CD4-positive, alpha-beta memory T cell (primary cell): ENCODE measurements around the gene MAP3K9. TPM values are rescaled to one million over a fixed set of nuclear protein-coding genes. Genes with fewer than 3 reads are reported as not detected.

Source experiments
- CTCF ChIA-PET: fragments of 350-600 bp; sonication (Branson Sonifier 250); formaldehyde crosslinking; loops from one replicate; lab custom pipeline; 2021; ENCODE audit warnings: inconsistent platforms; ENCODE audit not compliant: partially characterized antibody; lab: Charles Lee
- POLR2A ChIA-PET: fragments of 350-600 bp; sonication (Branson Sonifier 250); formaldehyde crosslinking; loops from one replicate; lab custom pipeline; 2021; ENCODE audit not compliant: partially characterized antibody; lab: Charles Lee
- DNase-seq, 5 donors: peaks; one replicate each; pipeline versions ENCODE4 v3.0.0 to v3.0.0-alpha.2; 2020 to 2022; ENCODE audit warnings: mixed read lengths in 1 of 5
- H3K27ac ChIP-seq: one replicate; pipeline ENCODE4 v1.7.0; 2013; ENCODE audit warnings: low read depth, low read length
- H3K27me3 ChIP-seq: 2 replicates; pipeline ENCODE4 v1.7.0; 2013; ENCODE audit warnings: mild to moderate bottlenecking, low read length, moderate library complexity; ENCODE audit not compliant: insufficient read depth
- H3K36me3 ChIP-seq: 2 replicates; pipeline ENCODE4 v1.7.0; 2013; ENCODE audit warnings: mild to moderate bottlenecking, low read length, moderate library complexity; ENCODE audit not compliant: insufficient read depth
- H3K4me1 ChIP-seq: 2 replicates; pipeline ENCODE4 v1.7.0; 2013; ENCODE audit warnings: mild to moderate bottlenecking, low read length, moderate library complexity; ENCODE audit not compliant: insufficient read depth
- H3K4me3 ChIP-seq, 2 donors: one replicate each; pipeline ENCODE4 v1.7.0; 2013; ENCODE audit warnings: low read length in 2 of 2, mild to moderate bottlenecking in 1 of 2
- H3K9me3 ChIP-seq, 2 donors: one replicate each; pipeline ENCODE4 v1.7.0; 2013; ENCODE audit warnings: low read length in 2 of 2, control low read depth in 1 of 2; ENCODE audit not compliant: control insufficient read depth in 1 of 2
- H3K27ac Mint-ChIP-seq, 7 donors: one replicate each; pipeline ENCODE4 v1.8.0; 2020 to 2021; ENCODE audit warnings: mixed read lengths in 7 of 7, mild to moderate bottlenecking in 6 of 7, inconsistent platforms in 3 of 7, moderate library complexity in 3 of 7
- H3K27me3 Mint-ChIP-seq, 2 donors: one replicate each; pipeline ENCODE4 v1.8.0; 2020 to 2021; ENCODE audit warnings: mixed read lengths in 2 of 2
- H3K36me3 Mint-ChIP-seq, 2 donors: one replicate each; pipeline ENCODE4 v1.8.0; 2020 to 2021; ENCODE audit warnings: mixed read lengths in 2 of 2, inconsistent platforms in 1 of 2, mild to moderate bottlenecking in 1 of 2
- H3K4me1 Mint-ChIP-seq, 4 donors: one replicate each; pipeline ENCODE4 v1.8.0; 2020 to 2021; ENCODE audit warnings: mixed read lengths in 4 of 4, mild to moderate bottlenecking in 1 of 4
- H3K4me3 Mint-ChIP-seq, 8 donors: one replicate each; pipeline ENCODE4 v1.8.0; 2020 to 2021; ENCODE audit warnings: mixed read lengths in 8 of 8, mild to moderate bottlenecking in 7 of 8, moderate library complexity in 6 of 8, inconsistent platforms in 3 of 8
- H3K9me3 Mint-ChIP-seq, 8 donors: one replicate each; pipeline ENCODE4 v1.8.0; 2020 to 2021; ENCODE audit warnings: mixed read lengths in 8 of 8, mild to moderate bottlenecking in 5 of 8, inconsistent platforms in 3 of 8, moderate library complexity in 1 of 8
- intact Hi-C: fragments of 100-400 bp; cut with micrococcal nuclease; formaldehyde crosslinking; loops from one replicate; pipeline ENCODE4 v1.15.1; 2023
- polyA plus RNA-seq, 2 donors: library from polyadenylated mRNA; unstranded; fragments of 300-500 nt; fragmentation: Illumina TruSeq; gene quantifications; one replicate each; pipeline ENCODE4 v1.2.3, GENCODE V29; 2021
- total RNA-seq, 2 experiments: library from RNA; stranded (reverse); gene quantifications; one replicate each; pipeline ENCODE4 v1.2.3, GENCODE V29; 2021

Gene MAP3K9
- total and polyA plus RNA-seq, 4 experiments from 2014 or later = 0.47 to 6.4 (median 3.5) TPM

DNA sequence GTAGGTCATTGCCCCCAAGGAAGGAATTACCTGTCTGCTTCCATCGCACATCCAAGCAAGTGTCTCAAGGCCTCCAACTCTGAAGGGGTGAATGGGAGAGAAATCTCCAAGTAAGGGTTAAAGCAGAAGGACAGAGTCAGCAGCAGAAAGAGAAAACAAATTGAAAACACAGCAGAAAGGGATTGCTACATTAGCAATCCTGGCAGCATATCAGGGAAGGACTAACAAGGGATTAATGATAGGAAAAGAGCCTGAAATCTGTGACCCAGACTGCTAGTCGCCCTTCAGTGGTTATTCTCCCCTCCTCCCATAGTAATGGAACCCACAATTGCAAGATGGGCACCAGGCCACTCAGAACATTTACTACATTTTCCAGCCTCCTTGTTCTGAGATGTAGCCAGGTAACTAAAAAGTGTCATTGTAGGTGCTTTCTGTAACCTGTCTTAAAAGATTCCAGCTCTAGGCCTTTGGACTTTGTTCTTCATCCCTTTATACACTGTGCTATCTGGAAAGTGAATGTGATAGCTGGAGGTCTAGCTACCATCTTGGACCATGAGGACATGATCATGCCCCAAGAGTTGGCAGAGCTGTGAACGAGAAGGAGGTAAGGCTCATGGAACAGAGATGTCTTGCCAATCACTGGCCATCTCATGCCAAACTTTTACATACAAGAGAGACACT lies 36.0 kb downstream of the MAP3K9 start:
- no peak for DNase-seq
- H3K36me3 ChIP-seq = no peaks in the 10 kb centered on the region
- Mint-ChIP-seq H3K36me3 (peaks cover 0 to 3% of the 10 kb centered on the region in 2 donors), H3K9me3 (no peaks in the 10 kb centered on the region), H3K27ac (no peak overlapping the region), H3K27me3 (no peaks in the 10 kb centered on the region), H3K4me3 (no peak overlapping the region), H3K4me1 (no peaks in the 10 kb centered on the region)
- intact Hi-C loops = no loop called here
- H3K27me3 ChIP-seq = no peaks in the 10 kb centered on the region
- no peak overlapping the region for H3K4me3 ChIP-seq
- ChIA-PET POLR2A (no interaction called here), CTCF (interaction anchor here (1.9 kb wide), 1 partner anchor 11 kb away, joined by 4 read pairs; no protein-coding TSS in a partner anchor)
- no peaks in the 10 kb centered on the region for H3K4me1 ChIP-seq
- H3K27ac ChIP-seq = no peak overlapping the region
- H3K9me3 ChIP-seq = no peaks in the 10 kb centered on the region

DNA sequence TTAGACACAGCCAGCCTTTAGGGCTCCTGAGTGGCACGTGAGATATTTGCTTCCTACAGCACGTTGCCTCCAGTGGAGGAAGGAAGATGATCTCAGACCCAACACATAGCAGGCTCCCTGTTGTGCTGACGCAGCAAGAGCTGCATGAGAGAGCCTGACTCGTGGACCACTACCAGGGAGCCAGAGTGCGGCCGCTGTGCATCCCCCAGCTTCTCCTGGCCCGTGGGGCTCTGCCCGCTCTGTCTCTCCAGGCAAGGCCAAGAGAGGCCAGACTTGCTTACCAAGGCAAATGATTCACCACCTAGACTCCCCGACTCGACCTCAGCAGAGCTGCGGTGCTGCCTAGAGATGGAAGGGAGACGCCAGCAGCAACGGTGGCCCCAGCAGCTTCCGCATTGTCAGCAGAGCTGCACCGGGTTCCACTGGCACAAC lies 37.5 kb downstream of the MAP3K9 start:
- CTCF ChIA-PET = interaction anchor here (1.9 kb wide), 1 partner anchor 9 kb away, joined by 4 read pairs; no protein-coding TSS in a partner anchor
- peaks cover 0 to 3% of the 10 kb centered on the region in 2 donors for H3K36me3 Mint-ChIP-seq
- intact Hi-C loops = no loop called here

DNA sequence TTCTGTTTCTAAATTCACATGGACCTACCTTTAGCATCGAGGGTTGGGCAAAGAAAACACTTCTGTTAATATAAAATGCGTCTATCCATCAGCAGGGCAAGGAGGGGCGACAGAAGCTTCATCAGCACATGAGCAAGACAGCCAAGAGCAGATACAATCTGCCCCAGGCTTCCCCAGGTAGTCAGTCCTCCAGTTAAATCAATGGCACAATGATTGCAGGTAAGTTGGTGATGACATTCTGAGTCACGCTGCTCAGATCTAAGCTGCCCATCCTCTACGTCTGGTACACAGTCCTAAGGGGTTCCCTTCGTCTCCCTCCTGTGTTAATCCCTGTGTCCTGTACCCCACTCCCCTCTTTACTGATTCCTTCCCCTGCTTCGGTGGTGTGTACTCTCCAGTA lies 38.8 kb downstream of the MAP3K9 start:
- intact Hi-C loops = no loop called here
- CTCF ChIA-PET = no interaction called here

More for the DNA sequence above, 37.5 kb downstream of the MAP3K9 start:
- Histone ChIP-seq H3K9me3 (no peaks in the 10 kb centered on the region), H3K27ac (no peak overlapping the region), H3K36me3 (no peaks in the 10 kb centered on the region), H3K27me3 (no peaks in the 10 kb centered on the region), H3K4me3 (no peak overlapping the region), H3K4me1 (no peaks in the 10 kb centered on the region)
- no peak overlapping the region for H3K4me3 Mint-ChIP-seq
- POLR2A ChIA-PET = no interaction called here
- no peak for DNase-seq
- H3K27ac Mint-ChIP-seq = peak overlapping the region in 1 of 7 donors; percentile 32
- no peaks in the 10 kb centered on the region for H3K9me3 Mint-ChIP-seq
- H3K27me3 Mint-ChIP-seq = no peaks in the 10 kb centered on the region
- no peaks in the 10 kb centered on the region for H3K4me1 Mint-ChIP-seq

DNA sequence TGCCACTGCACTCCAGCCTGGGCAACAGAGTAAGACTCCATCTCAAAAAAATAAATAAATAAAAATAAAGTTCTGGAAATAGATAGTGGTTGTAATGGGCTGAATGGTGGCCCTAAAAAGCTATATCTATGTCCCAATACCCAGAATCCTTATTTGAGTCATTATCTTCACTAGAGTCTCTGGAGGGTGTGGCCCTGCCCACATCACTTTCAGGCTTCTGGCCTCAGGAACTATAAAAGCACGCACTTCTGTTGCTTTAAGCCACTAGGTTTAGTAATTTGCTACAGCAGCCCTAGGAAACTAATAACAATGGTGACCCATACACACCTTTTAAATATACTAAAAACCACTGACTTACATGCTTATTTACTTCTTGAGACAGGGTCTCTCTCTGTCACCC lies 49.9 kb downstream of the MAP3K9 start:
- Mint-ChIP-seq H3K27me3 (no peaks in the 10 kb centered on the region), H3K4me1 (no peaks in the 10 kb centered on the region), H3K9me3 (no peaks in the 10 kb centered on the region), H3K27ac (no peak overlapping the region), H3K36me3 (peaks cover 11 to 19% of the 10 kb centered on the region in 2 donors), H3K4me3 (no peak overlapping the region)
- Histone ChIP-seq H3K36me3 (no peaks in the 10 kb centered on the region), H3K27me3 (no peaks in the 10 kb centered on the region), H3K4me3 (no peak overlapping the region), H3K4me1 (no peaks in the 10 kb centered on the region), H3K27ac (no peak overlapping the region), H3K9me3 (no peaks in the 10 kb centered on the region)
- POLR2A ChIA-PET = no interaction called here
- CTCF ChIA-PET = interaction anchor here (2.1 kb wide), 1 partner anchor 17 kb away, joined by 6 read pairs; no protein-coding TSS in a partner anchor
- no peak for DNase-seq
- intact Hi-C loops = no loop called here

More for the DNA sequence above, 38.8 kb downstream of the MAP3K9 start:
- no peaks in the 10 kb centered on the region for H3K27me3 ChIP-seq
- no peak overlapping the region for H3K27ac Mint-ChIP-seq
- H3K4me1 Mint-ChIP-seq = no peaks in the 10 kb centered on the region
- no peak overlapping the region for H3K4me3 ChIP-seq
- no peaks in the 10 kb centered on the region for H3K27me3 Mint-ChIP-seq
- H3K36me3 ChIP-seq = no peaks in the 10 kb centered on the region
- peaks cover 0 to 3% of the 10 kb centered on the region in 2 donors for H3K36me3 Mint-ChIP-seq
- no peaks in the 10 kb centered on the region for H3K9me3 Mint-ChIP-seq
- no peaks in the 10 kb centered on the region for H3K4me1 ChIP-seq
- no peak for DNase-seq
- no peak overlapping the region for H3K27ac ChIP-seq
- H3K9me3 ChIP-seq = no peaks in the 10 kb centered on the region
- POLR2A ChIA-PET = no interaction called here
- H3K4me3 Mint-ChIP-seq = no peak overlapping the region

DNA sequence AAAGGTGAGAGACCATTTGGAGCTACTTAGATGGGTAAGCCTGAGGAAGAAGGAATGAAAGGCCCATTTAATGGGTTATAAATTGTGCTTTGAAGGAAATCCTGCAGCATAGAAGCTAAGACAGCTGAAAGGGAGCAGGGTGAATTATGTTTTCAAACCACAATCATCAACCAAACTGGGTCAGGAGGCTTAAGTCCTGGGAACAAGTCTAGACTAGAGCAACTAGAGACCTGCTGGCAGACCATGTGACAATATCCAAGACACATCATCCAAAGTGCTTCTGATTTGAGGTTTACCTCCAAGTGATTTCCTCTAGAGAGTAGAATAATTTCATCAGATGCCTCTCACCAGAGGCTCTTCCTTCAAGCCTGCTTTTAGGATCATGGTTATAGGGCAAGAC lies 53.7 kb downstream of the MAP3K9 start:
- no peaks in the 10 kb centered on the region for H3K9me3 ChIP-seq
- ChIA-PET POLR2A (no interaction called here), CTCF (interaction anchor here (0.6 kb wide), 1 partner anchor 1744 kb away, joined by 3 read pairs; no protein-coding TSS in a partner anchor)
- Mint-ChIP-seq H3K36me3 (peaks cover 14 to 30% of the 10 kb centered on the region in 2 donors), H3K4me1 (no peaks in the 10 kb centered on the region), H3K4me3 (no peak overlapping the region), H3K27me3 (no peaks in the 10 kb centered on the region), H3K27ac (no peak overlapping the region), H3K9me3 (no peaks in the 10 kb centered on the region)
- H3K4me3 ChIP-seq = no peak overlapping the region
- H3K4me1 ChIP-seq = no peaks in the 10 kb centered on the region
- H3K27ac ChIP-seq = no peak overlapping the region
- H3K27me3 ChIP-seq = no peaks in the 10 kb centered on the region
- DNase-seq = no peak
- no peaks in the 10 kb centered on the region for H3K36me3 ChIP-seq
- intact Hi-C loops = no loop called here

DNA sequence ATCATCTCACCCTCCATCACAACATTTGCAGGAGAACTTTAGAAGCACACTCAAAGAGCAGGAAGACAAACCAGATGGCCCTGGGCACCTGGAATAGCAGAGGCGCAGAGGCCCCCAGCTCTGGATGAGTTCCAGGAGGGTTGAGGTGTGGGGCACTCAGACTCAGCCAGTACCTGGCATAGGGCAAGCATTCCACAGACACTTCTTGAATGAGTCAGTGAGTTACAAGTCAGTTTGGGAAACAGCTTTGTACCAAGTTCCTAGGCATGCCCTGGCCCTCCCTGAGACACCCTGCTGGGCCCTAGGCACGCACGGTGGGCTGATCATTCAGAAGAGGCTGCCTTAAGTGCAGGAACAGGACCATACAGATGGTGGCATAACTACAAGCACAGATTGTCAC lies 54.3 kb downstream of the MAP3K9 start:
- ChIA-PET POLR2A (no interaction called here), CTCF (interaction anchor here (0.6 kb wide), 1 partner anchor 1745 kb away, joined by 3 read pairs; no protein-coding TSS in a partner anchor)
- H3K27ac ChIP-seq = no peak overlapping the region
- H3K9me3 ChIP-seq = no peaks in the 10 kb centered on the region
- H3K4me1 Mint-ChIP-seq = no peaks in the 10 kb centered on the region
- H3K36me3 Mint-ChIP-seq = peaks cover 14 to 25% of the 10 kb centered on the region in 2 donors
- H3K4me3 Mint-ChIP-seq = no peak overlapping the region
- no peaks in the 10 kb centered on the region for H3K9me3 Mint-ChIP-seq
- H3K4me3 ChIP-seq = no peak overlapping the region
- no peak for DNase-seq
- no peaks in the 10 kb centered on the region for H3K4me1 ChIP-seq
- no peak overlapping the region for H3K27ac Mint-ChIP-seq
- H3K27me3 ChIP-seq = no peaks in the 10 kb centered on the region
- no peaks in the 10 kb centered on the region for H3K36me3 ChIP-seq
- no peaks in the 10 kb centered on the region for H3K27me3 Mint-ChIP-seq
- intact Hi-C loops = no loop called here

DNA sequence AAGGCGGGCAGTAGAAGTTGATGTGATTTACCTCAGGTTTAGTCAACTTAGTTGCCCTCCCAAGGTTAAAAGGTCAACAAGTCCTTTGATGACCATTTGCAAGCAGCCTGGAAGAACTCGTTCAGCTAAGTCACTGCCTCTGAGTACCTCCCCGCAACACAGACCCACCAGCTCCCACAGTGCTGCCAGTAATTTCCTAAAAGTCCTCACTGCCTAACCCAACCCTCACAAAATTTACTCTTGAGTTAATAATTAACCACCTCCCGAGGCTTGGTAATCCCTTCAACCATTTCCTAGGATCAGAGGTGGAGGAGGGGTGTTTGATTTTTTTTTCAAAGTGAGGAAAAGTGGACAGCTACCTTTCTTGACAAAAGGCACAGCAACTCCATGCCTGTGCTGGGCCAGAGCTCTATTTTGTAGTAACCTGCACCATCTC lies 55.8 kb downstream of the MAP3K9 start:
- H3K27ac ChIP-seq = no peak overlapping the region
- H3K4me1 ChIP-seq = no peaks in the 10 kb centered on the region
- intact Hi-C loops = no loop called here
- no peak for DNase-seq
- H3K9me3 ChIP-seq = no peaks in the 10 kb centered on the region
- no peak overlapping the region for H3K4me3 ChIP-seq
- ChIA-PET CTCF (interaction anchor here (1.0 kb wide), 1 partner anchor 19 kb away, joined by 3 read pairs; no protein-coding TSS in a partner anchor), POLR2A (interaction anchor here (0.7 kb wide), 1 partner anchor 1587 kb away, joined by 3 read pairs; no protein-coding TSS in a partner anchor)
- Mint-ChIP-seq H3K9me3 (no peaks in the 10 kb centered on the region), H3K36me3 (peaks cover 16 to 36% of the 10 kb centered on the region in 2 donors), H3K4me1 (no peaks in the 10 kb centered on the region), H3K27me3 (no peaks in the 10 kb centered on the region), H3K27ac (no peak overlapping the region), H3K4me3 (no peak overlapping the region)
- H3K36me3 ChIP-seq = peaks cover 4% of the 10 kb centered on the region
- H3K27me3 ChIP-seq = no peaks in the 10 kb centered on the region
